PC-9 (cell line): ENCODE data around the gene ISL2. TPM values are rescaled to one million over a fixed set of nuclear protein-coding genes. Genes with fewer than 3 reads are reported as not detected.

Experiments
- BruUV-seq: library from RNA; stranded (reverse); fragments of 400-500 nt; replicated peaks from 2 replicates; lab custom pipeline; 2021; lab: Mats Ljungman, UMichigan
- CTCF ChIA-PET: fragments of 300-600 bp; sonication (Branson Sonifier 250); formaldehyde crosslinking; loops from one replicate; lab custom pipeline; 2022; ENCODE audit warnings: antibody characterized with exemption; lab: Charles Lee
- POLR2A ChIA-PET: fragments of 300-600 bp; sonication (Branson Sonifier 250); formaldehyde crosslinking; loops from one replicate; lab custom pipeline; 2022; ENCODE audit warnings: antibody characterized with exemption; ENCODE audit not compliant: unreplicated experiment; lab: Charles Lee
- DNase-seq, 2 experiments: peaks; one replicate each; pipeline versions ENCODE4 v3.0.0 to v3.0.0-alpha.2; 2015 to 2022; ENCODE audit warnings: mixed read lengths in 1 of 2
- H2AFZ ChIP-seq: fragments of 200-600 bp; sonication (generic); 2 replicates; pipeline ENCODE4 v1.8.1; 2017; ENCODE audit warnings: antibody characterized with exemption
- H3F3A ChIP-seq: fragments of 200-600 bp; sonication (generic); 2 replicates; pipeline ENCODE4 v1.8.1; 2017; ENCODE audit warnings: antibody characterized with exemption, mild to moderate bottlenecking, low read depth; ENCODE audit not compliant: insufficient read depth
- H3K27ac ChIP-seq: fragments of 200-600 bp; sonication (generic); 2 replicates; pipeline ENCODE4 v1.6.1; 2016; ENCODE audit warnings: mixed run types
- H3K27me3 ChIP-seq: fragments of 200-600 bp; sonication (generic); 2 replicates; pipeline ENCODE4 v1.6.1; 2016; ENCODE audit warnings: low read depth, mixed run types; ENCODE audit not compliant: insufficient read depth
- H3K36me3 ChIP-seq: fragments of 200-600 bp; sonication (generic); 2 replicates; pipeline ENCODE4 v1.6.1; 2016; ENCODE audit warnings: low read depth, mixed run types
- H3K4me1 ChIP-seq: fragments of 200-600 bp; sonication (generic); replicated peaks from 2 replicates; pipeline ENCODE4 v1.6.1; 2016; ENCODE audit warnings: mixed run types; ENCODE audit not compliant: insufficient read depth
- H3K4me2 ChIP-seq: fragments of 200-600 bp; sonication (generic); 2 replicates; pipeline ENCODE4 v1.6.1; 2017; ENCODE audit warnings: mixed run types
- H3K4me3 ChIP-seq: fragments of 200-600 bp; sonication (generic); 2 replicates; pipeline ENCODE4 v1.6.1; 2016; ENCODE audit warnings: mixed run types
- H3K79me2 ChIP-seq: fragments of 200-600 bp; sonication (generic); 2 replicates; pipeline ENCODE4 v1.6.1; 2017; ENCODE audit warnings: low read depth, mixed run types
- H3K9me2 ChIP-seq: fragments of 200-600 bp; sonication (generic); 2 replicates; pipeline ENCODE4 v1.8.1; 2017; ENCODE audit warnings: mild to moderate bottlenecking; ENCODE audit not compliant: insufficient read depth
- H3K9me3 ChIP-seq: fragments of 200-600 bp; sonication (generic); 2 replicates; pipeline ENCODE4 v1.8.1; 2016; ENCODE audit warnings: low read depth; ENCODE audit not compliant: insufficient read depth
- H4K20me1 ChIP-seq: fragments of 200-600 bp; sonication (generic); 2 replicates; pipeline ENCODE4 v1.8.1; 2017; ENCODE audit not compliant: insufficient read depth
- EZH2 ChIP-seq: fragments of 200-600 bp; sonication (generic); IDR thresholded peaks from 2 replicates; pipeline ENCODE4 v1.8.0; 2017; ENCODE audit warnings: antibody characterized with exemption, low read depth
- intact Hi-C: fragments of 100-400 bp; cut with micrococcal nuclease; formaldehyde crosslinking; loops from one replicate; pipeline ENCODE4 v1.10.0; 2022; ENCODE audit not compliant: unreplicated experiment
- total RNA-seq: library from RNA; stranded (reverse); gene quantifications from 2 replicates; pipeline ENCODE4 v1.2.3, GENCODE V29; 2021
- TF ChIP-seq, protein P1 (sequence below): fragments of 200-600 bp; sonication (generic); conservative IDR thresholded peaks from 2 replicates; pipeline ENCODE4 v1.6.1; 2017; ENCODE audit warnings: mixed run types, antibody characterized with exemption, mild to moderate bottlenecking, moderate library complexity

ISL2 gene
- total RNA-seq, 1 experiment from 2014 or later = 0.24 TPM

DNA sequence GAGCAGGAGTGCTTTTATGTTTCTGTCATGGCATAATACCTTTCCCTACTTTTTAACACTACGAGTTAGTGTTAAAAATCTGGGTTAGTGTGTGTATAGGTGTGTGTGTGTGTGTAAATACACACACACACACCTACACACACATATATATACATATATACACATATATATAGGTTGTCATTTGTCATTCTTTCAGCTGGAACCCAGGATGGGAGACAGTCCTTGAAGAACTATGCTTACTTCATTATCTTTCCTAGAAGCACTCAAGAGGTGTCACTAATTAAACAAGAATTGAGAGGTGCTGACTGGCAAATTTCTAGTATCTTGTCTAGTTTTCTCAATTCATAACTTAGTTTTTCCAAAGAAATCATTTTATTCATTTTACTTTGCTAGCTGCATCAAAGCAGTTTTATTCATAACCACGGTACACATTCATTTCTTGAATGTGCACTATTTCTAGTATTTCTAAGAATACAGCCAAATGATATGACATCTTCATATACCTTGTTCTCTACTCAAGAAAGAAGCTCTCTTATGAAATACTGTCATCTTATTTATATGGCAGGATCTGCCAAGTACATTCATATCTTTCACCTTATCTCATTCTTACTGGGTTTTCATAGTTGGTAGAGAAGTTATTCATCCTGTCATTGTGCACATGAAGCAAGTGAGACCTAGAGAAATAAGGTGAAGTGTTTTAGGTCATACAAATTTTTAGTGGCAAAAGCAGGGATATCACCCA lies 46.6 kb downstream of the ISL2 start:
- intact Hi-C loops = no loop called here
- BruUV-seq = no TSS peak

DNA sequence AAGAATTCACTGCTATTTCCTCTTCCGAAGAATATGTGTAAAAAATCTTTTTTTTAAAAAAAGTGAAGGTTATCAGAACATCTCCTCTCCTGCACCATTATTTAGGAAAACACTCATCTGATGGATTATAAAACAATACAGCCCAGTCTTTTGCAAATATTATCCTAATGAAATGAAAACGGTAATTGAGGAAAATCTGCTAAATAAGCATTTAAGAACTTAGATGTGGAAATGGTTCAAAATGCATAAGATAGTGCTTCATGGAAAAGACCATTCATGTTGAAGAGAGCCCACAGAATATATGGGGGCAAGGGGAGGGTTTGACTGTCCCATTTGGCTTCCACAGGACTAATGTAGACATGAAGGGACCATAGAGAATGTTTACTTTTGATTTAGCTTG lies 47.8 kb downstream of the ISL2 start:
- H3K27ac ChIP-seq = no peak overlapping the region
- no peaks in the 10 kb centered on the region for H3K79me2 ChIP-seq
- intact Hi-C loops = no loop called here
- H3K9me2 ChIP-seq = no peaks in the 10 kb centered on the region
- no peak overlapping the region for H3K4me3 ChIP-seq
- no peaks in the 10 kb centered on the region for H3K36me3 ChIP-seq
- no peak overlapping the region for H3K4me2 ChIP-seq
- DNase-seq = no peak
- H3K27me3 ChIP-seq = no peaks in the 10 kb centered on the region
- no peaks in the 10 kb centered on the region for H3F3A ChIP-seq
- BruUV-seq = no TSS peak
- POLR2A ChIA-PET = no interaction called here
- no peaks in the 10 kb centered on the region for H3K9me3 ChIP-seq
- TF ChIP-seq, protein P1, sequence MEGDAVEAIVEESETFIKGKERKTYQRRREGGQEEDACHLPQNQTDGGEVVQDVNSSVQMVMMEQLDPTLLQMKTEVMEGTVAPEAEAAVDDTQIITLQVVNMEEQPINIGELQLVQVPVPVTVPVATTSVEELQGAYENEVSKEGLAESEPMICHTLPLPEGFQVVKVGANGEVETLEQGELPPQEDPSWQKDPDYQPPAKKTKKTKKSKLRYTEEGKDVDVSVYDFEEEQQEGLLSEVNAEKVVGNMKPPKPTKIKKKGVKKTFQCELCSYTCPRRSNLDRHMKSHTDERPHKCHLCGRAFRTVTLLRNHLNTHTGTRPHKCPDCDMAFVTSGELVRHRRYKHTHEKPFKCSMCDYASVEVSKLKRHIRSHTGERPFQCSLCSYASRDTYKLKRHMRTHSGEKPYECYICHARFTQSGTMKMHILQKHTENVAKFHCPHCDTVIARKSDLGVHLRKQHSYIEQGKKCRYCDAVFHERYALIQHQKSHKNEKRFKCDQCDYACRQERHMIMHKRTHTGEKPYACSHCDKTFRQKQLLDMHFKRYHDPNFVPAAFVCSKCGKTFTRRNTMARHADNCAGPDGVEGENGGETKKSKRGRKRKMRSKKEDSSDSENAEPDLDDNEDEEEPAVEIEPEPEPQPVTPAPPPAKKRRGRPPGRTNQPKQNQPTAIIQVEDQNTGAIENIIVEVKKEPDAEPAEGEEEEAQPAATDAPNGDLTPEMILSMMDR = no peak
- no peak for TF ChIP-seq EZH2
- H4K20me1 ChIP-seq = no peaks in the 10 kb centered on the region
- no peaks in the 10 kb centered on the region for H3K4me1 ChIP-seq
- CTCF ChIA-PET = no interaction called here
- no peak overlapping the region for H2AFZ ChIP-seq

More for the DNA sequence above, 46.6 kb downstream of the ISL2 start:
- no peaks in the 10 kb centered on the region for H3K4me1 ChIP-seq
- no peaks in the 10 kb centered on the region for H3K9me2 ChIP-seq
- H3K9me3 ChIP-seq = no peaks in the 10 kb centered on the region
- H3K36me3 ChIP-seq = no peaks in the 10 kb centered on the region
- no peak overlapping the region for H3K27ac ChIP-seq
- CTCF ChIA-PET = no interaction called here
- H3K79me2 ChIP-seq = no peaks in the 10 kb centered on the region
- no peak overlapping the region for H2AFZ ChIP-seq
- no peaks in the 10 kb centered on the region for H4K20me1 ChIP-seq
- H3K27me3 ChIP-seq = no peaks in the 10 kb centered on the region
- POLR2A ChIA-PET = no interaction called here
- no peak for TF ChIP-seq EZH2
- TF ChIP-seq, protein P1 = no peak
- H3K4me3 ChIP-seq = no peak overlapping the region
- DNase-seq = no peak
- H3F3A ChIP-seq = no peaks in the 10 kb centered on the region
- H3K4me2 ChIP-seq = no peak overlapping the region

DNA sequence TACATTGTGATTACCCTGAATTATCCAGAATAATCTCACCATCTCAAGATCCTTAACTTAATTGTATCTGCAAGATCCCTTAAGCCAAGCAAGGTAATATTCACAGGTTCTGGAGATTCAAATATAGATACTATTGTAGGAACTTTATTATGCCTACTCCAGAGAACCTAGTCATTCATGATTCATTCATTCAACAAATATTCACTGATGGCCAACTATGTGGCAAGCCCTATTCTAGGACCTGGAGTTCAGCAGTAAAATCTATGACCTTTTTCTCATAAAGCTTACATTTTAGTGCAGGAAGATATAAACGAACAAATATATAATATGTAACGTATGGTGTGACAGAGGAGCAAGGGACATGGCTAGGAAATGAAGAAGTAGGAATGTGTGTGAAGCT lies 49.6 kb downstream of the ISL2 start:
- ChIA-PET CTCF (no interaction called here), POLR2A (no interaction called here)
- no peaks in the 10 kb centered on the region for H3K9me3 ChIP-seq
- no peak for DNase-seq
- TF ChIP-seq, protein P1 = no peak
- H4K20me1 ChIP-seq = no peaks in the 10 kb centered on the region
- no peaks in the 10 kb centered on the region for H3K79me2 ChIP-seq
- no peaks in the 10 kb centered on the region for H3K9me2 ChIP-seq
- no peak overlapping the region for H2AFZ ChIP-seq
- peaks cover 4% of the 10 kb centered on the region; the same call in 1 of the 2 replicates for H3F3A ChIP-seq
- H3K4me2 ChIP-seq = no peak overlapping the region
- BruUV-seq = no TSS peak
- intact Hi-C loops = no loop called here
- H3K27me3 ChIP-seq = no peaks in the 10 kb centered on the region
- peaks cover 4% of the 10 kb centered on the region for H3K4me1 ChIP-seq
- no peaks in the 10 kb centered on the region for H3K36me3 ChIP-seq
- H3K27ac ChIP-seq = no peak overlapping the region
- no peak overlapping the region for H3K4me3 ChIP-seq
